Fibroblast of skin of right quadriceps (primary cell): Measurements from ENCODE around the gene CBY2.
"Not testable (repeated sequence)": the region's sequence is repeated elsewhere in the genome, so short reads cannot be mapped to it uniquely, and the experiment has no call there.

Source experiments
- DNase-seq: peaks from one replicate; pipeline ENCODE4 v3.0.0-alpha.2; 2013

The CBY2 gene

GRCh38 chr13:45748941-45749759 lies 47.0 kb downstream of the CBY2 start:
- DNase-seq = no peak

GRCh38 chr13:45750566-45750965 lies 48.4 kb downstream of the CBY2 start:
- no peak for DNase-seq

GRCh38 chr13:45751885-45752284 lies 49.8 kb downstream of the CBY2 start:
- DNase-seq = no peak

- DNase-seq = no peak
These were observed 50.4 kb downstream of the CBY2 start for GRCh38 chr13:45752510-45752909.

- DNase-seq = not testable (repeated sequence)
These were observed 54.4 kb downstream of the CBY2 start for GRCh38 chr13:45756498-45756897.

- DNase-seq = not testable (repeated sequence)
These were observed 55.5 kb downstream of the CBY2 start for GRCh38 chr13:45757589-45757988.

GRCh38 chr13:45763419-45763818 lies 61.3 kb downstream of the CBY2 start:
- no peak for DNase-seq
